Subcutaneous preadipocyte (primary cell): ENCODE measurements around the gene PTGR3. TPM values are rescaled to one million over a fixed set of nuclear protein-coding genes. Genes with fewer than 3 reads are reported as not detected.

Source experiments
- total RNA-seq: library from RNA; depleted of rRNA; stranded (reverse); fragments of >200 nt; gene quantifications from 2 replicates; pipeline ENCODE4 v1.2.3, GENCODE V29; 2012

The PTGR3 gene
- total RNA-seq, result 16.5 and 18.4 TPM in 2 replicates

GRCh38 chr18:75209129-75209950 is at the start of gene PTGR3:
PTGR3 (minus strand) TSS chr18:75209139; CDS start chr18:75209058, 81 bp downstream.

GRCh38 chr18:75210274-75211001 is 1.5 kb upstream of the PTGR3 start, which contains the start of gene TSHZ1:
TSHZ1 (plus strand) TSS chr18:75210797; CDS start chr18:75211877, 1,080 bp downstream.

Other genes starting within 250 kb of the PTGR3 start
- gene TSHZ1, start 1.7 kb upstream of the PTGR3 start, total RNA-seq, result 8.1 and 10.6 TPM in 2 replicates
- gene SMIM21, start 218.6 kb upstream of the PTGR3 start, total RNA-seq, result not detected in 2 replicates